HEK293 (cell line): Measurements from ENCODE around the gene DCANP1.

ENCODE experiments used
- CTCF ChIA-PET: fragments of 350-600 bp; formaldehyde crosslinking; extraction: SDS; loops from one replicate; lab custom pipeline; 2021; ENCODE audit warnings: antibody characterized with exemption; lab: Yijun Ruan, JAX
- POLR2A ChIA-PET: fragments of 300-600 bp; formaldehyde crosslinking; extraction: SDS; loops from one replicate; lab custom pipeline; 2020; ENCODE audit warnings: antibody characterized with exemption, inconsistent platforms; lab: Yijun Ruan, JAX
- H3K27ac ChIP-seq: fragments of 200-500 bp; sonication (Bioruptor generic); 2 replicates; pipeline ENCODE4 v1.5.1; 2014; ENCODE audit warnings: low read depth, low read length, control low read depth, inconsistent platforms; ENCODE audit errors: extremely low read depth
- H3K36me3 ChIP-seq, 2 experiments: fragments of 200-500 bp in 1 of 2; sonication (Bioruptor generic) in 1 of 2; 1 replicate in 1 of 2; 2 replicates in 1 of 2; pipeline ENCODE4 v1.5.1; 2014 to 2017; ENCODE audit warnings: inconsistent platforms in 2 of 2, low read length in 2 of 2; ENCODE audit not compliant: control insufficient read depth in 2 of 2, insufficient read depth in 1 of 2
- H3K4me1 ChIP-seq: fragments of 200-500 bp; sonication (Bioruptor generic); 2 replicates; pipeline ENCODE4 v1.5.1; 2014; ENCODE audit warnings: mild to moderate bottlenecking, low read length, inconsistent platforms; ENCODE audit not compliant: control insufficient read depth, insufficient read depth
- H3K4me3 ChIP-seq: 2 replicates; pipeline ENCODE4 v1.5.1; 2011; ENCODE audit warnings: low read depth, mild to moderate bottlenecking, control low read depth, low read length, moderate library complexity
- H3K9me3 ChIP-seq: fragments of 200-500 bp; sonication (Bioruptor generic); 2 replicates; pipeline ENCODE4 v1.5.1; 2014; ENCODE audit warnings: low read depth, low read length, inconsistent platforms; ENCODE audit not compliant: control insufficient read depth, insufficient read depth
- HOXA7 ChIP-seq: sonication (generic); formaldehyde crosslinking; IDR thresholded peaks from 2 replicates; pipeline ENCODE4 v1.8.1; 2022; ENCODE audit warnings: missing genetic modification reagents, borderline replicate concordance
- KLF16 ChIP-seq: fragments of 450-650 bp; formaldehyde crosslinking; IDR thresholded peaks from 2 replicates; pipeline ENCODE4 v1.5.1; 2017; ENCODE audit warnings: missing biosample characterization, missing genetic modification characterization
- PRDM1 ChIP-seq: fragments of 450-650 bp; formaldehyde crosslinking; IDR thresholded peaks from 2 replicates; pipeline ENCODE4; 2016; ENCODE audit warnings: missing biosample characterization, missing genetic modification characterization
- REPIN1 ChIP-seq: fragments of 450-650 bp; formaldehyde crosslinking; IDR thresholded peaks from 2 replicates; pipeline ENCODE4 v1.5.1; 2017; ENCODE audit warnings: missing biosample characterization, missing genetic modification characterization, low read depth
- ZBTB10 ChIP-seq: fragments of 450-650 bp; formaldehyde crosslinking; IDR thresholded peaks from 2 replicates; pipeline ENCODE4 v1.5.1; 2016; ENCODE audit warnings: missing biosample characterization, missing genetic modification characterization
- ZBTB6 ChIP-seq: fragments of 450-650 bp; formaldehyde crosslinking; IDR thresholded peaks from 2 replicates; pipeline ENCODE4 v1.5.1; 2017; ENCODE audit warnings: missing biosample characterization, missing genetic modification characterization
- ZBTB8A ChIP-seq: fragments of 450-650 bp; formaldehyde crosslinking; IDR thresholded peaks from 2 replicates; pipeline ENCODE4 v1.5.1; 2016; ENCODE audit warnings: missing biosample characterization, missing genetic modification characterization
- ZFP37 ChIP-seq: fragments of 450-650 bp; formaldehyde crosslinking; IDR thresholded peaks from 2 replicates; pipeline ENCODE4 v1.5.1; 2016; ENCODE audit warnings: missing biosample characterization, missing genetic modification characterization
- ZNF132 ChIP-seq: fragments of 450-650 bp; formaldehyde crosslinking; IDR thresholded peaks from 2 replicates; pipeline ENCODE4 v1.5.1; 2017; ENCODE audit warnings: missing biosample characterization, missing genetic modification characterization, borderline replicate concordance
- ZNF146 ChIP-seq: fragments of 450-650 bp; formaldehyde crosslinking; IDR thresholded peaks from 2 replicates; pipeline ENCODE4 v1.5.1; 2016; ENCODE audit warnings: missing biosample characterization, missing genetic modification characterization
- ZNF391 ChIP-seq: fragments of 450-650 bp; formaldehyde crosslinking; IDR thresholded peaks from 2 replicates; pipeline ENCODE4 v1.5.1; 2016; ENCODE audit warnings: low read depth, missing biosample characterization, missing genetic modification characterization, borderline replicate concordance
- ZNF416 ChIP-seq: fragments of 450-650 bp; formaldehyde crosslinking; IDR thresholded peaks from 2 replicates; pipeline ENCODE4 v1.5.1; 2016; ENCODE audit warnings: missing biosample characterization, missing genetic modification characterization
- ZNF426 ChIP-seq: fragments of 450-650 bp; formaldehyde crosslinking; IDR thresholded peaks from 2 replicates; pipeline ENCODE4 v1.5.1; 2017; ENCODE audit warnings: missing biosample characterization, missing genetic modification characterization, mild to moderate bottlenecking, inconsistent platforms, moderate library complexity
- ZNF473 ChIP-seq: fragments of 450-650 bp; formaldehyde crosslinking; IDR thresholded peaks from 2 replicates; pipeline ENCODE4 v1.5.1; 2017; ENCODE audit warnings: missing biosample characterization, missing genetic modification characterization
- ZNF518A ChIP-seq: fragments of 450-650 bp; formaldehyde crosslinking; conservative IDR thresholded peaks from 2 replicates; pipeline ENCODE4 v1.5.1; 2016; ENCODE audit warnings: low read depth, missing biosample characterization, missing genetic modification characterization
- ZNF530 ChIP-seq: fragments of 450-650 bp; formaldehyde crosslinking; IDR thresholded peaks from 2 replicates; pipeline ENCODE4 v1.5.1; 2016; ENCODE audit warnings: low read depth, missing biosample characterization, missing genetic modification characterization
- ZNF658 ChIP-seq: fragments of 450-650 bp; formaldehyde crosslinking; IDR thresholded peaks from 2 replicates; pipeline ENCODE4; 2016; ENCODE audit warnings: missing biosample characterization, missing genetic modification characterization
- ZNF830 ChIP-seq: fragments of 450-650 bp; IDR thresholded peaks from 2 replicates; pipeline ENCODE4 v1.5.0; 2018; ENCODE audit warnings: missing biosample characterization, missing genetic modification characterization, low read depth, mild to moderate bottlenecking, moderate library complexity

DCANP1 gene

DNA sequence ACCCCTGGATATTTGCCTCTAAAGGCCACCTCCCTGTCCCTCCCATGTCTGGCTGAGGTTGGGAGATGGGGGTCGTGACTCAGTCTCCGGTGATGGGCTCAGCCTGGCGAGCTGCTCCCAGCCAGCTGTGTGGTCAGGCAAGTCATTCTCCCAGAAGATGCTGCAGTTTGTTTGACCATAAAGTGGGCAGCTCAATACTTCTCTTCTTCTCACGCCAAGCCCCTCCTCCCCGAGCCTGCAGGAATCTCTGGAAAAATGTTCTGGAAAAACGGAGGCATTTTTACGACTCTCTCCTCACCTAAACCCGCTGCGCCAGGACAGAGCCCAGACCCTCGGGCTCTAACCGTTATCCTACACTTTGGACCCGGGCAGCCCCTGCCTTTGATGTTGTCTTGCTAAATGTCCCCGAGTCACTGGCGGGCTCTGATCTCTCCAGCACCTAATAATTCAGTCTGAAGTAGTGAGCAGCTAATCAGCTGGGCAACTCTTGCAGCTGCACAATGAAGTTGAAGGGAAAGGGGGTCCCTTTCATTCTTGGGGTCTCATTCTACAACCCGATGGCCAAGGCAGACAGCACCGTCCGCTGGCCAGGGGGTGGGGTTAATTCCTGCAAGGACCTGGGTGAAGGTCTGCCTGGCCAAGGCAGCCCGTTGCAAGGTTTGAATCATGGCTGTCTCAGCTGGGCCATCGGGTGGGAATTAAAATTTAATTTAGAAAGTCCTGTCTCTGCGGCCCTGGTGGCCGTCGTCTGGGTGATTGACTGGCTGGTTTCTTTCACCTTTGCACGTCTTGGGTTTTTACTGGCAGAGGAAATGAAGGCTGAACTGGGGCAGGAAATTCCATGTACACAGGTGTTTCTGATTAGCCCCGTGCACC, 12.3 kb downstream of the DCANP1 start:
- no peak overlapping the region for H3K4me3 ChIP-seq
- ChIA-PET CTCF (interaction anchor here (0.6 to 2.9 kb wide), 5 partner anchors 11 to 609 kb away, joined by 3 to 11 read pairs (median 3); partner anchors contain the start of gene DCANP1), POLR2A (no interaction called here)
- no peaks in the 10 kb centered on the region for H3K9me3 ChIP-seq
- H3K36me3 ChIP-seq, result no peaks in the 10 kb centered on the region
- H3K27ac ChIP-seq, result no peak overlapping the region
- TF ChIP-seq ZBTB6 (tag by site-specific recombination), result no peak
- no peak for TF ChIP-seq ZNF473 (tag by site-specific recombination)
- TF ChIP-seq PRDM1 (tag by site-specific recombination), result no peak
- no peak for TF ChIP-seq KLF16 (tag by site-specific recombination)
- no peak for TF ChIP-seq ZNF391 (tag by site-specific recombination)
- TF ChIP-seq ZBTB10 (tag by site-specific recombination), result no peak
- no peak for TF ChIP-seq ZNF416 (tag by site-specific recombination)
- TF ChIP-seq ZNF658 (tag by site-specific recombination), result no peak
- TF ChIP-seq ZFP37 (tag by site-specific recombination), result no peak
- TF ChIP-seq ZNF530, result no peak
- TF ChIP-seq ZNF518A, result no peak
- TF ChIP-seq ZNF830 (tag by site-specific recombination), result no peak
- TF ChIP-seq ZNF426, result no peak
- no peak for TF ChIP-seq HOXA7 (CRISPR knock-in tag)
- TF ChIP-seq ZNF132 (tag by site-specific recombination), result no peak
- no peak for TF ChIP-seq ZNF146 (tag by site-specific recombination)
- no peak for TF ChIP-seq ZBTB8A
- no peak for TF ChIP-seq REPIN1
- no peaks in the 10 kb centered on the region for H3K4me1 ChIP-seq
